ENCODE measurements around the gene HAX1.

The HAX1 gene

GRCh38 chr1:154272217-154272998 is at the start of gene HAX1 (continued):
- TF ChIP-seq HIC1 (tag by site-specific recombination; IDR thresholded peaks at IDR 0.05) (no peak), TCF7L2 (IDR thresholded peaks at IDR 0.05; ENCODE audit: borderline replicate concordance, low read depth, low read length) (no peak; the same call in 1 of the 2 replicates), ZNF350 (tag by site-specific recombination; IDR thresholded peaks at IDR 0.05) (no peak), KLF8 (tag by site-specific recombination; IDR thresholded peaks at IDR 0.05) (peak; percentile 85), BCL11A (tag by site-specific recombination; IDR thresholded peaks at IDR 0.05; ENCODE audit: low read depth) (0 out of 2 replicates have a peak, but pooled peaks have one; percentile 7), ZNF239 (tag by site-specific recombination; IDR thresholded peaks at IDR 0.05) (no peak), ZNF792 (tag by site-specific recombination; IDR thresholded peaks at IDR 0.05) (no peak), ZNF398 (tag by site-specific recombination; IDR thresholded peaks at IDR 0.05) (no peak), ZNF394 (tag by site-specific recombination; IDR thresholded peaks at IDR 0.05; ENCODE audit: borderline replicate concordance) (no peak), GFI1B (tag by site-specific recombination; IDR thresholded peaks at IDR 0.05) (no peak), ZSCAN16 (tag by site-specific recombination; IDR thresholded peaks at IDR 0.05) (no peak), ZNF513 (tag by site-specific recombination; IDR thresholded peaks at IDR 0.05) (peak; percentile 87), ZNF140 (tag by site-specific recombination; IDR thresholded peaks at IDR 0.05) (no peak), ZBTB49 (tag by site-specific recombination; IDR thresholded peaks at IDR 0.05; ENCODE audit: low read depth) (no peak), ZNF266 (tag by site-specific recombination; IDR thresholded peaks at IDR 0.05; ENCODE audit: low read depth) (no peak; the same call in 1 of the 2 replicates), PRDM10 (tag by site-specific recombination; IDR thresholded peaks at IDR 0.05) (peak; percentile 78), ZNF16 (tag by site-specific recombination; IDR thresholded peaks at IDR 0.05; ENCODE audit: low read depth) (no peak), ZNF664 (tag by site-specific recombination; IDR thresholded peaks at IDR 0.05) (no peak), ZNF596 (tag by site-specific recombination; IDR thresholded peaks at IDR 0.05) (no peak), SALL2 (tag by site-specific recombination; IDR thresholded peaks at IDR 0.05; ENCODE audit: borderline replicate concordance) (no peak), ZSCAN23 (tag by site-specific recombination; IDR thresholded peaks at IDR 0.05) (no peak), TRIM28 (IDR thresholded peaks at IDR 0.05; ENCODE audit: borderline replicate concordance, low read length) (peak; percentile 95), ZNF311 (tag by site-specific recombination; IDR thresholded peaks at IDR 0.05; ENCODE audit: borderline replicate concordance) (no peak), INSM2 (tag by site-specific recombination; IDR thresholded peaks at IDR 0.05) (no peak), GLIS1 (tag by site-specific recombination; IDR thresholded peaks at IDR 0.05) (no peak), ZNF585B (tag by site-specific recombination; IDR thresholded peaks at IDR 0.05) (no peak)

Measured in HEK293 (cell line).